ENCODE data around the gene DCAF10.

DNA sequence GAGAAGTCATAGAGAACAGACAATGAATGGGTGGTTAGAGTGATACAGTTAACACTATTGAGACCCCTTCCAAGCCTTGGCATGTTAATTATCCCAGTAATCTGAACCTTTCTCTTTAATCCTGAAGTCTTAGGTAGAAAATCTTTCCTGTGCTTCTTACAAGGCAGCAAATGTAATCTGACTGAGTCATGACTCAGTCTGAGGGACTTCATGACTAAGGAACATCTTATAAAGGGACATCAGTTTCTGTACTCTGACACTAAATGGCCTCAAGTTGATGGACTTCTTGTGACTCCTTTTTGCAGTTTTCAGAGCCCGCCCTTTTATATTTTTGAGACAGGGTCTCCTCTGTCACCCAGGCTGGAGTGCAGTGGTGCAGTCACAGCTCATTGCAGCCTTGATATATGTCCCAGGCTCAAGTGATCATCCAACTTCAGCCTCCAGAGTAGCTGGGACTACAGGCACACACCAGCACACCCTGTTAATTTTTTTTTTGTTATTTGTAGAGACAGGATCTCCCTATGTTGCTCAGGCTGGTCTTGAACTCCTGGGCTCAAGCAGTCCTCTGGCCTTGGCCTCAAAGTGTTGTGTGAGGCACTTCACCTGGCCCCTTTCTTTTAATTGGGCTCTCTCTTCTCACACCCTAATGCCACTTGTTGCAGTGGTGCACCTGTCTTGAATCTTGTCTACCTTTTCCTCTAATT is 25.2 kb upstream of the DCAF10 start:
- TF ChIP-seq, protein P1, sequence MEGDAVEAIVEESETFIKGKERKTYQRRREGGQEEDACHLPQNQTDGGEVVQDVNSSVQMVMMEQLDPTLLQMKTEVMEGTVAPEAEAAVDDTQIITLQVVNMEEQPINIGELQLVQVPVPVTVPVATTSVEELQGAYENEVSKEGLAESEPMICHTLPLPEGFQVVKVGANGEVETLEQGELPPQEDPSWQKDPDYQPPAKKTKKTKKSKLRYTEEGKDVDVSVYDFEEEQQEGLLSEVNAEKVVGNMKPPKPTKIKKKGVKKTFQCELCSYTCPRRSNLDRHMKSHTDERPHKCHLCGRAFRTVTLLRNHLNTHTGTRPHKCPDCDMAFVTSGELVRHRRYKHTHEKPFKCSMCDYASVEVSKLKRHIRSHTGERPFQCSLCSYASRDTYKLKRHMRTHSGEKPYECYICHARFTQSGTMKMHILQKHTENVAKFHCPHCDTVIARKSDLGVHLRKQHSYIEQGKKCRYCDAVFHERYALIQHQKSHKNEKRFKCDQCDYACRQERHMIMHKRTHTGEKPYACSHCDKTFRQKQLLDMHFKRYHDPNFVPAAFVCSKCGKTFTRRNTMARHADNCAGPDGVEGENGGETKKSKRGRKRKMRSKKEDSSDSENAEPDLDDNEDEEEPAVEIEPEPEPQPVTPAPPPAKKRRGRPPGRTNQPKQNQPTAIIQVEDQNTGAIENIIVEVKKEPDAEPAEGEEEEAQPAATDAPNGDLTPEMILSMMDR (IDR thresholded peaks at IDR 0.05) = no peak
- no peak for TF ChIP-seq POLR2A (IDR thresholded peaks at IDR 0.05)

Data from Peyer's patch (tissue), 4 donors.